Esophagus muscularis mucosa (tissue), 4 donors: ENCODE data around the gene BLID. TPM values are rescaled to one million over a fixed set of nuclear protein-coding genes. Genes with fewer than 3 reads are reported as not detected.

ENCODE experiments used
- DNase-seq: peaks from one replicate; pipeline ENCODE4 v3.0.0-alpha.2; 2017; ENCODE audit errors: extremely low spot score
- H3K27ac ChIP-seq, 4 donors: fragments of 200-600 bp; sonication (generic); replicated peaks in 1 of 4; 1 replicate in 3 of 4; 2 replicates in 1 of 4; pipeline ENCODE4 v1.5.1; 2016 to 2019; ENCODE audit warnings: mild to moderate bottlenecking in 1 of 4
- H3K27me3 ChIP-seq, 4 donors: fragments of 200-600 bp; sonication (generic); one replicate each; pipeline versions ENCODE4 v1.5.1 to v1.6.0; 2016 to 2019
- H3K36me3 ChIP-seq, 4 donors: fragments of 200-600 bp; sonication (generic); one replicate each; pipeline ENCODE4 v1.5.1; 2016 to 2019
- H3K4me1 ChIP-seq, 4 donors: fragments of 200-600 bp; sonication (generic); one replicate each; pipeline ENCODE4 v1.5.1; 2016 to 2019
- H3K4me3 ChIP-seq, 4 donors: fragments of 200-600 bp; sonication (generic); 1 replicate in 2 of 4; 2 replicates in 2 of 4; pipeline ENCODE4 v1.5.1; 2016 to 2019; ENCODE audit warnings: mild to moderate bottlenecking in 4 of 4, moderate library complexity in 1 of 4
- H3K9me3 ChIP-seq, 4 donors: fragments of 200-600 bp; sonication (generic); 1 replicate in 3 of 4; 2 replicates in 1 of 4; pipeline ENCODE4 v1.5.1; 2016 to 2019
- EP300 ChIP-seq: sonication (generic); formaldehyde crosslinking; IDR thresholded peaks from one replicate; pipeline ENCODE4 v1.6.1; 2017; ENCODE audit warnings: antibody characterized with exemption
- POLR2A ChIP-seq: fragments of 450-650 bp; IDR thresholded peaks from one replicate; pipeline ENCODE4 v1.6.1; 2017; ENCODE audit warnings: antibody characterized with exemption, moderate library complexity, mild to moderate bottlenecking, low read depth
- POLR2AphosphoS5 ChIP-seq, 2 donors: sonication (generic); formaldehyde crosslinking; IDR thresholded peaks; one replicate each; pipeline ENCODE4 v1.6.1; 2017; ENCODE audit warnings: antibody characterized with exemption in 2 of 2
- WGBS: methylation state at CpG from one replicate; pipeline ENCODE4 v1.1.5; 2018; 5-methylcytosine and 5-hydroxymethylcytosine counted together
- intact Hi-C: fragments of 100-400 bp; cut with DNase I; formaldehyde crosslinking; loops from one replicate; pipeline ENCODE4 v1.15.1; 2023
- total RNA-seq, 4 donors: library from RNA; depleted of rRNA; stranded (reverse); fragments of >200 nt; gene quantifications; one replicate each; pipeline versions ENCODE4 v1.1.0 to v1.2.1, GENCODE V29; 2016
- TF ChIP-seq, protein P1 (sequence below), 3 experiments: fragments of 200-600 bp in 2 of 3; fragments of 450-650 bp in 1 of 3; sonication (generic) in 2 of 3; IDR thresholded peaks; one replicate each; pipeline ENCODE4 v1.5.1; 2017 to 2019; ENCODE audit warnings: antibody characterized with exemption in 3 of 3, mild to moderate bottlenecking in 2 of 3, moderate library complexity in 1 of 3

The BLID gene
- total RNA-seq, 4 donors from 2014 or later = 0.99 to 3.3 (median 1.3) TPM; not detected in 1

DNA sequence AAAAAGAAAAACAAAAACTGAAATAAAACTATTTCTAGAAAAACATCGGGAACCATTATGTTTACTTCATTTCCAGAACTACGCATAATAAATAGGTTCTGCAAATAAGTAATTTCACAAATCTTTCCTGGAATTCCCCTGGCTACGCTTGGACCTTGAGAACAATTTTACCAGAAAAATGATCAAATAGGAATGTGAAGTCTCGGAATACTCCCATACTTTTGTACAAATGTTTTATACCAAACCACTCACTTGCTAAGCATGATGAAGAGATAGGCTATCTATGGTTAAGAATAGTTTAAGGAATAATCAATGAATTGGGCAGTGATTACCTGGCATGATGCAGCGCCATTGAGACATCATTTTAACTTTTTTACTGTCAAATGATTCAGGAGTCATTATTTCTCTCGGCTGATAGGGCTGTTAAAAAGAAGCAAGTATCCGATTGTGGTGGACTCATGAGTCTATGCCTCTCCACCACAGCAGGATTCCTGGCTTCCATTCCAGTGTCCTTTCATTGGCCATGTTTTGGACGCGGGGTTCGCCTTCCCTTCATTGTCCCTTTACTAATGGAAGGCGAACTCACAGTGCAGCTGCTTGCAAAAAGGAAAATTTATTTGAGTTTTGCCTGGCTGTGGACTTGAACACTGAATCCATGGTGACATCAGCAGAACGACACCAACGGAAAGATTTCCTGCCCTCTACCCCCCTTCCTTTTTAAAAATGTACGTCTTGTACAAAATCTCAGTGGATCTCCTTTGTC, 39.9 kb upstream of the BLID start:
- H3K4me3 ChIP-seq = peak overlapping the region in 3 of 4 donors; percentile 40 to 57 (median 56)

DNA sequence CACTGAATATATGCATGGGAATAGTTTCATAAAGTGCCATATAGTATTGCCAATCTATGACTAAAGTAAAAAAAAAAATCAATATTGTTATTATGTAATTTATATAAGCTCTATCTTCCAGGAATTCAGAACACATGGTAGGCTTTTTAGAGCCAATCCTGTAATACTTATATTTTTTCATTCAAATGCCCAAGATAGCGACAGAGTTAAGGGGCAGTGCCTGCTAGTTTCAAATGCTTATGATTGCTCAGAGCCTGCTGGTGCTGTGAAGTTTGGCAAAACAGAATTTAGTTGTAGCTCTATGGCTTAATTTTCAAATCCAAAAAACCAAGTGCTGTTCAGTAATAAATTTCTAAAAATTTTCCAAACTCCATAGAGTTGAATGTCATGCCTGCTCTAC, 39.0 kb upstream of the BLID start:
- DNase-seq = no peak
- Histone ChIP-seq H3K4me3 (no peak overlapping the region), H3K27ac (no peak overlapping the region), H3K9me3 (no peaks in the 10 kb centered on the region), H3K36me3 (no peaks in the 10 kb centered on the region), H3K4me1 (peaks cover 0 to 67% (median 51%) of the 10 kb centered on the region in 4 donors), H3K27me3 (no peaks in the 10 kb centered on the region)
- intact Hi-C loops = loop anchor here (5.0 kb wide), 1 partner anchor 53 kb away; no protein-coding TSS in a partner anchor
- 87% methylated on average over 1 of the region's 1 CpG for WGBS
- TF ChIP-seq POLR2A (no peak), EP300 (no peak), POLR2AphosphoS5 (IDR thresholded peaks at IDR 0.05) (no peak)
- TF ChIP-seq, protein P1, sequence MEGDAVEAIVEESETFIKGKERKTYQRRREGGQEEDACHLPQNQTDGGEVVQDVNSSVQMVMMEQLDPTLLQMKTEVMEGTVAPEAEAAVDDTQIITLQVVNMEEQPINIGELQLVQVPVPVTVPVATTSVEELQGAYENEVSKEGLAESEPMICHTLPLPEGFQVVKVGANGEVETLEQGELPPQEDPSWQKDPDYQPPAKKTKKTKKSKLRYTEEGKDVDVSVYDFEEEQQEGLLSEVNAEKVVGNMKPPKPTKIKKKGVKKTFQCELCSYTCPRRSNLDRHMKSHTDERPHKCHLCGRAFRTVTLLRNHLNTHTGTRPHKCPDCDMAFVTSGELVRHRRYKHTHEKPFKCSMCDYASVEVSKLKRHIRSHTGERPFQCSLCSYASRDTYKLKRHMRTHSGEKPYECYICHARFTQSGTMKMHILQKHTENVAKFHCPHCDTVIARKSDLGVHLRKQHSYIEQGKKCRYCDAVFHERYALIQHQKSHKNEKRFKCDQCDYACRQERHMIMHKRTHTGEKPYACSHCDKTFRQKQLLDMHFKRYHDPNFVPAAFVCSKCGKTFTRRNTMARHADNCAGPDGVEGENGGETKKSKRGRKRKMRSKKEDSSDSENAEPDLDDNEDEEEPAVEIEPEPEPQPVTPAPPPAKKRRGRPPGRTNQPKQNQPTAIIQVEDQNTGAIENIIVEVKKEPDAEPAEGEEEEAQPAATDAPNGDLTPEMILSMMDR (IDR thresholded peaks at IDR 0.05) = no peak

More for the DNA sequence above, 39.9 kb upstream of the BLID start:
- Histone ChIP-seq H3K36me3 (no peaks in the 10 kb centered on the region), H3K27me3 (no peaks in the 10 kb centered on the region), H3K27ac (peak overlapping the region; percentile 86 to 88 (median 87)), H3K4me1 (peaks cover 0 to 71% (median 53%) of the 10 kb centered on the region in 4 donors), H3K9me3 (no peaks in the 10 kb centered on the region)
- TF ChIP-seq POLR2A (no peak), POLR2AphosphoS5 (IDR thresholded peaks at IDR 0.05) (no peak), EP300 (no peak)
- TF ChIP-seq, protein P1 (IDR thresholded peaks at IDR 0.05) = no peak
- intact Hi-C loops = loop anchor here (5.0 kb wide), 1 partner anchor 54 kb away; no protein-coding TSS in a partner anchor
- no peak for DNase-seq
- WGBS = 78% methylated on average over 14 of the region's 14 CpGs

DNA sequence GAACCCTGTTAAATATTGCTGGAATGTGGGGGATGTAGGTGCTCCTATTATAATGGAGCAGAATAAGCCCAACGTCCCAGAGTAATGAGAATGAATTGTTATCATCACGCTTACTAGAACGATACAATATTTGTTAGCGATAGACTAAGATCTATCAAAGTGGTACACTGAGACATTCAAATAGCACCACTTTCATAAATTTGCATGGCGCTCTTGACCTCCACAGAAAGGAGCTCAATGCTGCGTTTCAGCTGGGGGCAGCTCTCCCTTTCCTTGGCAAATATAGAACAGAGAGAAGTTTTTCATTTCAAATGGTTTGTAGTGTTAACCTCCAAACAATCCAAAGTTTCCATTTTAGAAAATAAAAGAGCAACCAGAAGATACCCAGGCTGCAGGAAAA, 38.2 kb upstream of the BLID start:
- Histone ChIP-seq H3K27ac (peak overlapping the region in 2 of 4 donors; percentile 10 to 11), H3K36me3 (no peaks in the 10 kb centered on the region), H3K9me3 (no peaks in the 10 kb centered on the region), H3K27me3 (no peaks in the 10 kb centered on the region), H3K4me3 (no peak overlapping the region), H3K4me1 (peaks cover 0 to 59% (median 43%) of the 10 kb centered on the region in 4 donors)
- WGBS = 73% methylated on average over 6 of the region's 6 CpGs
- TF ChIP-seq POLR2AphosphoS5 (IDR thresholded peaks at IDR 0.05) (no peak), EP300 (no peak)
- intact Hi-C loops = no loop called here
- no peak for DNase-seq

DNA sequence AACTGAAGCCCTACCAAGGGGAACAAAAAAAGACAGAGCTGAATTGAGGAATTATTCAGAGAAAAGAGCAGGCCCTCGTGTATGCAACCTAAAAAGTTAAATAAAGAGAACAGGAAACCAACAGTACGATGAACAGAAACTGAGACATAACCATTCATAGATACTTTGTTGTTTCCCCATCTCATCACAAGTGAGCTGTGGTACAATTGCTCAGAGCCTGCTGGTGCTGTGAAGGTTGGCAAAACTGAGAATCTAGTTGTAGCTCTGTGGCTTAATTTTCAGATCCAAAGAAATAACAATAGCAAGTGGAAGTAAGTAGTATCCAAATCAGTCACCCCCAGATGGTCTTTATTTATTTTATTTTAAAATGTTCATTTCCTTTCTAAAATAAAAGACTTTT, 37.7 kb upstream of the BLID start:
- DNase-seq = no peak
- TF ChIP-seq, protein P1 (IDR thresholded peaks at IDR 0.05) = no peak
- TF ChIP-seq EP300 (no peak), POLR2AphosphoS5 (IDR thresholded peaks at IDR 0.05) (no peak), POLR2A (no peak)
- H3K4me3 ChIP-seq = no peak overlapping the region
- peak overlapping the region in 3 of 4 donors; percentile 10 to 14 (median 11) for H3K27ac ChIP-seq
- peaks cover 0 to 54% (median 38%) of the 10 kb centered on the region in 4 donors for H3K4me1 ChIP-seq
- 60% methylated on average over 2 of the region's 2 CpGs for WGBS
- H3K36me3 ChIP-seq = no peaks in the 10 kb centered on the region
- H3K9me3 ChIP-seq = no peaks in the 10 kb centered on the region
- no peaks in the 10 kb centered on the region for H3K27me3 ChIP-seq
- intact Hi-C loops = no loop called here

DNA sequence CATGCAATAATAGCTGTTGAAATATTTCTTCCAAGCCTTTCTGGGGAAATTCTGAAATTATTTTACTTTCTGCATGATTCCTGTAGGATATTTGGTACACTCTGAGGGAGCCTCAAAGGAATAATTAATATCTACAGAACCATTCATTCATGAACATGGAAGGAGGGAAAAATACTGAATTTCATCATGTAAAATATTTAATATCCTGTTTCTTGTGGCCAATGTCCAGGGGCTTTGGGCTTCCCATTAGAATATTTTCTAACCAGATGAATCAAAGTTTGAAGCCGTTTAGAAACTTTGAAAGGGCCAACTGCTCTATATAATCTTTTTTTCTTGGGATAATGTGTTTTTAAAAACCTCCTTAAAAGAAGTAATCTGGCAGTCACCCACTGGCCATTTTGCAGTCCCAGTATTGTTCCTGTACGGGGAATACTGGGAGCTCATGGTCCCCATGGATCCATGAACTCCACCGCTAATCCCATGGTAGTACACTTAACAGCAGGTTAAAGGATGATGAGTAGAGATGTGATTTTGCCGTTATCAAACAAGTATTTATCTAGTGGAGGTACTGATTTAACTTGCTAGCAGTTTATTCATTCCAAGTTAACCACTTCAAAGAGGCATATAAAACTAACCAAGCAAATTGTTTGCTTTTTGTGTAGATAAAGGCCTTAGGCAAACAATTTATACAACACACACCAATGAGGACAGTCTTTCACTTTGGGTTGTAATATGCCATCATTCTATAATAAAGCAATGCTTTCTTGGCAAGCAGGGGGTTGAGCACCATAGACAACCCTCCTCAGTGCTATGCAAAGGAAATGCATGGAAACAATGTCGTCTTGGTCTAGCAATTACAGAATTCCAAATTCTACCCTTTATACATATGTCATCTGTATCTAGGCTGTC, 34.5 kb upstream of the BLID start:
- 63% methylated on average over 5 of the region's 5 CpGs for WGBS
- Histone ChIP-seq H3K36me3 (no peaks in the 10 kb centered on the region), H3K27me3 (no peaks in the 10 kb centered on the region), H3K9me3 (no peaks in the 10 kb centered on the region), H3K4me3 (no peak overlapping the region), H3K27ac (peak overlapping the region in 1 of 4 donors; percentile 55), H3K4me1 (peaks cover 0 to 35% (median 23%) of the 10 kb centered on the region in 4 donors)
- intact Hi-C loops = no loop called here
- TF ChIP-seq POLR2A (no peak), EP300 (no peak), POLR2AphosphoS5 (IDR thresholded peaks at IDR 0.05) (no peak)
- TF ChIP-seq, protein P1 (IDR thresholded peaks at IDR 0.05) = no peak
- DNase-seq = no peak
